ENCODE data around the gene ATP11B.

GRCh38 chr3:182957676-182958266 is 164.5 kb downstream of the ATP11B start:
- TF ChIP-seq CTCF (conservative IDR thresholded peaks at IDR 0.05; ENCODE audit: low read depth in 2 of 2): no peak
- TF ChIP-seq REST (IDR thresholded peaks at IDR 0.05; ENCODE audit: unreplicated experiment): no peak
- TF ChIP-seq POLR2AphosphoS5 (IDR thresholded peaks at IDR 0.05; ENCODE audit: low read depth): no peak
- TF ChIP-seq ZNF114 (CRISPR knock-in tag; IDR thresholded peaks at IDR 0.05): no peak
- no peak for TF ChIP-seq EZH2 (IDR thresholded peaks at IDR 0.05; ENCODE audit: low read depth, unreplicated experiment)
